GM12864 (cell line): ENCODE results near the gene NEMP2.

ENCODE experiments used
- DNase-seq: peaks from one replicate; pipeline ENCODE4 v3.0.0-alpha.2; 2011; ENCODE audit warnings: low read depth
- H3K4me3 ChIP-seq: 2 replicates; pipeline ENCODE4 v1.5.1; 2011; ENCODE audit warnings: mild to moderate bottlenecking, low read depth, low read length, control low read depth
- TF ChIP-seq, protein P1 (sequence below): IDR thresholded peaks from 2 replicates; pipeline ENCODE4 v1.5.1; 2011; ENCODE audit warnings: low read depth, mild to moderate bottlenecking, moderate library complexity, low read length, control low read depth, inconsistent platforms; ENCODE audit errors: missing control alignments

The NEMP2 gene

DNA sequence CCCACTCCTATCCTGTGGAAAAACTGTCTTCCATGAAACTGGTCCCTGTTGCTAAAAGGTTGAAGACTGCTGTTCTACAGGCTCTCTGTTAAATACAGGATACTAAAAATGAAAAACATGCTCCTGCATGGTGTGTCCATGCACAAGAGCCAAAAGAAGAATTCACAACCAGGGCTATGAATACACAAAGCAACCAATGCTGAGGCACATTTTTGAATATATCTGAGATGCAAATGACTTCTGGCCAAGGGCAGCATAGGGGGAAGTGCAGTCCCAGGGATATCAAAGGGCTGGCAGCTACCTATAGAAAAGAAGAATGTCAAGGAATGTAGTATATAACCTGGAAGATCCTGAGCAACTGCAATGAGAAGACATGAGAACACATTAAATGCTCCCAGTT lies 6.6 kb downstream of the NEMP2 start:
- TF ChIP-seq, protein P1, sequence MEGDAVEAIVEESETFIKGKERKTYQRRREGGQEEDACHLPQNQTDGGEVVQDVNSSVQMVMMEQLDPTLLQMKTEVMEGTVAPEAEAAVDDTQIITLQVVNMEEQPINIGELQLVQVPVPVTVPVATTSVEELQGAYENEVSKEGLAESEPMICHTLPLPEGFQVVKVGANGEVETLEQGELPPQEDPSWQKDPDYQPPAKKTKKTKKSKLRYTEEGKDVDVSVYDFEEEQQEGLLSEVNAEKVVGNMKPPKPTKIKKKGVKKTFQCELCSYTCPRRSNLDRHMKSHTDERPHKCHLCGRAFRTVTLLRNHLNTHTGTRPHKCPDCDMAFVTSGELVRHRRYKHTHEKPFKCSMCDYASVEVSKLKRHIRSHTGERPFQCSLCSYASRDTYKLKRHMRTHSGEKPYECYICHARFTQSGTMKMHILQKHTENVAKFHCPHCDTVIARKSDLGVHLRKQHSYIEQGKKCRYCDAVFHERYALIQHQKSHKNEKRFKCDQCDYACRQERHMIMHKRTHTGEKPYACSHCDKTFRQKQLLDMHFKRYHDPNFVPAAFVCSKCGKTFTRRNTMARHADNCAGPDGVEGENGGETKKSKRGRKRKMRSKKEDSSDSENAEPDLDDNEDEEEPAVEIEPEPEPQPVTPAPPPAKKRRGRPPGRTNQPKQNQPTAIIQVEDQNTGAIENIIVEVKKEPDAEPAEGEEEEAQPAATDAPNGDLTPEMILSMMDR: no peak
- H3K4me3 ChIP-seq: no peak overlapping the region
- no peak for DNase-seq

DNA sequence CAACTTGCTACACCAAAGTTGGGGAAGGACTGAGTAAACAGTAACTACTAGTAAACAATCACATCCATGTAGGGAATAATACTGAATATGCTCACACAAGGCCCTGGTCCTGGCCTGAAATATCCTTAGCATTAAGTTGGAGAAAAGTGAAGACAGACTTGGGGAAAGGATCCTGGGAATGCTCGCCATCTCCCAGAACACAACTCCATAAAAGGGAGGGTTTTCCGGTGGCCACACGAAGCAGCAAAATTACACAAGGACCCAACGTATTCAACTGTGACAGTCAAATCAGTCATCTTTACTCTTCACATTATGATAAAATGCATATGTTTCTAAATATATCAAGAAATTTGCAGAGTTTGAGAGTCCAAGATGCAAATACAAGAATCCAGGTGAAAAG lies 7.3 kb downstream of the NEMP2 start:
- TF ChIP-seq, protein P1: no peak
- no peak for DNase-seq
- H3K4me3 ChIP-seq: peak overlapping the region; percentile 29; the same call in 1 of the 2 replicates

DNA sequence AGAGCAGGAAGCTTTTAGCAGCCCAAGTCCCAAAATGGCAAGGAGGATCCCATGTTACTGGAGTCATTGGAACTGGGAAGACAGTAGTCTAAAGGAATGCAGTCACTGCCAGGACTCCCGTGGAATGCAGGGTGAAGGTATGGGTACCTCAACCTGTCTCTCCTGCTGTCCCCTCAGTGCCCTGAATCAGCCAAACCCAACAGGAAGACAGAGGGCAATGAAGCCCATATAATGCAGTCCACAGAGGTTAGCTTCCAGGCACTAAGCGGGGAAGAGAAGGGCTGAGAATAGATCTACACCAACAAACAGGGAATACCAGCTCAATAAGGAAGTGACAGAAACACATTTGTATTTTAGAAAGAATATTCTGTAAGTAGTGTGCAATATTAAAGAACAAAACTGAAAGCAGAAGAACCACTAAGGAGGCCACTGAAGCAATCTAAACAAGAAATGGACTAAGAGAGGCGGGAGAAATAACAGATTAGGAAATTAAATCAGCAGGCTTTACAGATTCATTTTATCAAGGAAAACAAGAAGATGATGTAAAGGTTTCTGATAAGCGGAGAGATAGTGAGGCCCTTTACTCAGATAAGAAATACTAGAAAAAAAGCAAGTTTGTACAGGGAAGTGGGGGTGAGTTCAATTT lies 8.3 kb downstream of the NEMP2 start:
- peak overlapping the region; percentile 1; the same call in 1 of the 2 replicates for H3K4me3 ChIP-seq
- no peak for DNase-seq
- TF ChIP-seq, protein P1: no peak

DNA sequence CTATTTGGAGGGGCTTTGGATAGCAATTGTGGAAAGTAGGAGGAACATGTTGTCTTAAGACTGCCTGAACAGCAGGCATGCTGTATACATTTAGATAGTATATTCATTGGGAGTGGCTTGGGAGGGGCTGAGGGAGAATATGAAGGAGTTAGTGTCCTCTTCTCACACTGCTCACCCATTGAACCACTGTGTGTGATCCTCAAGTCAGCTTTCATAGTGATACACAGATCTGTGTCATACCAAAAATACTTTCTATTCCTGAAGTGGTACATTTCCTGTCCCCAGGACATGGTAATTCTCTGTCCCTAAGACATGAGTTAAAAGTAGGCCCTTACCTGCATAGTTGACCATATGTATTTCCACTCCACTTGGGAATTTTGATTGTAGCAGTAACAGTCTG lies 9.6 kb downstream of the NEMP2 start:
- H3K4me3 ChIP-seq: no peak overlapping the region
- DNase-seq: no peak
- TF ChIP-seq, protein P1: no peak

DNA sequence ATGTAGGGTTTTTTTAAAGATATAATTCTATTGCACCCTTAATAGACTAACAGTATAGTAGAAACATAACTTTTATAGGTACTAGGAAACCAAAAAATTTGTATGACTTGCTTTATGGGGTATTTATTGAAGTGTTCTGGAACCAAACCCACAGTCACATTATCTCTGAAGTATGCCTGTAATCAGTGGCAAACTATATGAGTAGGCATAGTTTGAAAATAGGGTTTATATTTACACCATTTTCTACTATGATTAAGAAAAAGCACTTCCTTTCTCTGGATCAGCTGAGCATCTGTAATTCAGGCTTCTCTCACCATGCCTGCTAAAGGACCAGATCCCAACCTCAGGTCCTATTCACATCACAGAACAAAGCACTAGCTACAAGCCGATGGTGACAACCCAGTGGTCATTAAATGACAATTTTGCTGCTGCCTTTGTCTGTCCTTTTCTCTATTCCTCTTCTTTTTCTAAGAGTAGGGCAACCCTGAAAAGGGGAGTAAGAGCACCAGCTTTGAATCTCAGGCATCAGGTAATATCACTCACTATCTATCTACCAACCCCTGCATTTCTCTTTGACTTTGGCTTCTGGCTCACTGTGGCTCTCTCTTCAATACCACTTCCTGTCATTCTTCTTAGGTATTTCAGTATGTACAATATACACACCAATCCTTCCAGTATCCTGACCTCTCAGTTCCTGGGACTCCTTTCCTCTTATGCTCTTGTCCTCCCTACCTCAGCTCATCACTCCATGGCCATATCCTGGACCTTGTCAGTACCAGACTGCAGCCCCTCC lies 14.4 kb downstream of the NEMP2 start:
- TF ChIP-seq, protein P1: no peak
- no peak overlapping the region for H3K4me3 ChIP-seq
- DNase-seq: no peak

DNA sequence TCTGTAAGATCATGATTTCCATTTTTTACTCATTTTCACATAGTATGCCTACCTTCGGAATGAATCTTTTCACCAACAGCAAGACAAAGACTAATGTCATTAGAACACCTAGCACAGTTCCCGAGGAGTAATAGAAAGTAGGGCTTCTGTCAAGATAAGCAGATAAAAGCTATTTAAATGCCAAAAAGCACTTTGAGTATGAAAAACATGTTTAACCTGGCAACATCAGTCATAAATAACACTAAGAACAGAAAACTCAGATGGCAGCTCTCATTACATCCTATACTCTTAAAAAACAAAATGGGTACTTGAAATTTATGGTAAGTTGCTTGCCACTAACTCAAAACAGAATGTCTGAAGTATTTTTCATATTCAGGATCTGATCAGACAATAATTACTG lies 17.1 kb downstream of the NEMP2 start:
- no peak for DNase-seq
- TF ChIP-seq, protein P1: no peak
- H3K4me3 ChIP-seq: no peak overlapping the region
